ENCODE results near the gene SYT17.

DNA sequence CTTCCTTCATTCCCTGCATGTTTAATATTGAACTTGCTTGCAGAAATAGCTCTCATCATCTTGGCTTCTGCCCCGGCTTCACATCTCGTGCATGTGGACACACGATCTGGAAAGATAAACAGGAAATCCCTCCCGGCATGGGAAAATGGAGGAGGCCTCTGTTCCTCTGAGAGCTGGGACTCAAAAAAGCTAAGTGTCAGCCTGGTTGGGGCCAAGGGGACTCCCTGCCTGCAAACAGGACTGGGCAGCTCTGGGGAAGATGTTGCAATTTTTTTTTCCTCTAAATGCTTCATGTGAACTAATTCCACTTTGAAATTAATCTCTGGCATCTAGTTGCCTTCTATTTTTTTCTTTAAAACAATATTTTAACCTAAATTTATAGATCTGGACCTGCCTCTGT lies 29.4 kb upstream of the SYT17 start:
- TF ChIP-seq POLR2A (IDR thresholded peaks at IDR 0.05; ENCODE audit: low read depth, low read length) (no peak), POLR2AphosphoS5 (IDR thresholded peaks at IDR 0.05; ENCODE audit: low read depth, low read length) (no peak), TAF1 (IDR thresholded peaks at IDR 0.05; ENCODE audit: borderline replicate concordance, low read depth, low read length) (no peak)
